Measurements from ENCODE around the gene TMEM132C.

TMEM132C gene

GRCh38 chr12:128694445-128694844 is 427.5 kb downstream of the TMEM132C start:
- Histone ChIP-seq H3K4me1 (ENCODE audit: control insufficient read depth in 5 of 5, insufficient read depth in 5 of 5, low read length in 5 of 5) (no peaks in the 10 kb centered on the region), H3K36me3 (ENCODE audit: control insufficient read depth in 5 of 5, insufficient read depth in 5 of 5, low read length in 5 of 5) (peaks cover 6 to 52% (median 36%) of the 10 kb centered on the region in 5 donors), H3K27ac (ENCODE audit: low read depth, low read length) (no peak overlapping the region), H3K27me3 (ENCODE audit: control insufficient read depth in 5 of 5, insufficient read depth in 4 of 5, low read length in 5 of 5) (no peaks in the 10 kb centered on the region), H3K9ac (ENCODE audit: low read length in 5 of 5) (no peak overlapping the region), H3K9me3 (ENCODE audit: control insufficient read depth in 5 of 5, low read length in 5 of 5) (no peaks in the 10 kb centered on the region), H3K4me3 (ENCODE audit: low read depth in 1 of 5, low read length in 5 of 5) (no peak overlapping the region)

- no peak overlapping the region for H3K4me3 ChIP-seq (ENCODE audit: low read depth in 1 of 5, low read length in 5 of 5)
Measured at GRCh38 chr12:128695697-128696096, 428.7 kb downstream of the TMEM132C start.

GRCh38 chr12:128698301-128698972 is 431.5 kb downstream of the TMEM132C start:
- H3K36me3 ChIP-seq (ENCODE audit: control insufficient read depth in 5 of 5, insufficient read depth in 5 of 5, low read length in 5 of 5) = peaks cover 8 to 54% (median 36%) of the 10 kb centered on the region in 5 donors
- no peak overlapping the region for H3K27ac ChIP-seq (ENCODE audit: low read depth, low read length)
- H3K4me3 ChIP-seq (ENCODE audit: low read depth in 1 of 5, low read length in 5 of 5) = no peak overlapping the region
- H3K9ac ChIP-seq (ENCODE audit: low read length in 5 of 5) = no peak overlapping the region
- H3K9me3 ChIP-seq (ENCODE audit: control insufficient read depth in 5 of 5, low read length in 5 of 5) = no peaks in the 10 kb centered on the region
- H3K4me1 ChIP-seq (ENCODE audit: control insufficient read depth in 5 of 5, insufficient read depth in 5 of 5, low read length in 5 of 5) = no peaks in the 10 kb centered on the region
- no peaks in the 10 kb centered on the region for H3K27me3 ChIP-seq (ENCODE audit: control insufficient read depth in 5 of 5, insufficient read depth in 4 of 5, low read length in 5 of 5)

More at GRCh38 chr12:128695697-128696096, 428.7 kb downstream of the TMEM132C start:
- no peaks in the 10 kb centered on the region for H3K4me1 ChIP-seq (ENCODE audit: control insufficient read depth in 5 of 5, insufficient read depth in 5 of 5, low read length in 5 of 5)
- H3K9ac ChIP-seq (ENCODE audit: low read length in 5 of 5) = no peak overlapping the region
- H3K36me3 ChIP-seq (ENCODE audit: control insufficient read depth in 5 of 5, insufficient read depth in 5 of 5, low read length in 5 of 5) = peaks cover 6 to 56% (median 39%) of the 10 kb centered on the region in 5 donors
- H3K27ac ChIP-seq (ENCODE audit: low read depth, low read length) = no peak overlapping the region
- H3K27me3 ChIP-seq (ENCODE audit: control insufficient read depth in 5 of 5, insufficient read depth in 4 of 5, low read length in 5 of 5) = no peaks in the 10 kb centered on the region
- H3K9me3 ChIP-seq (ENCODE audit: control insufficient read depth in 5 of 5, low read length in 5 of 5) = no peaks in the 10 kb centered on the region

GRCh38 chr12:128699106-128699505 is 432.1 kb downstream of the TMEM132C start:
- Histone ChIP-seq H3K4me1 (ENCODE audit: control insufficient read depth in 5 of 5, insufficient read depth in 5 of 5, low read length in 5 of 5) (no peaks in the 10 kb centered on the region), H3K27me3 (ENCODE audit: control insufficient read depth in 5 of 5, insufficient read depth in 4 of 5, low read length in 5 of 5) (no peaks in the 10 kb centered on the region), H3K36me3 (ENCODE audit: control insufficient read depth in 5 of 5, insufficient read depth in 5 of 5, low read length in 5 of 5) (peaks cover 10 to 55% (median 36%) of the 10 kb centered on the region in 5 donors), H3K4me3 (ENCODE audit: low read depth in 1 of 5, low read length in 5 of 5) (no peak overlapping the region), H3K9ac (ENCODE audit: low read length in 5 of 5) (no peak overlapping the region), H3K27ac (ENCODE audit: low read depth, low read length) (no peak overlapping the region), H3K9me3 (ENCODE audit: control insufficient read depth in 5 of 5, low read length in 5 of 5) (no peaks in the 10 kb centered on the region)

GRCh38 chr12:128702371-128702770 is 435.4 kb downstream of the TMEM132C start:
- H3K4me3 ChIP-seq (ENCODE audit: low read depth in 1 of 5, low read length in 5 of 5) = no peak overlapping the region
- H3K27me3 ChIP-seq (ENCODE audit: control insufficient read depth in 5 of 5, insufficient read depth in 4 of 5, low read length in 5 of 5) = no peaks in the 10 kb centered on the region
- no peak overlapping the region for H3K9ac ChIP-seq (ENCODE audit: low read length in 5 of 5)
- H3K9me3 ChIP-seq (ENCODE audit: control insufficient read depth in 5 of 5, low read length in 5 of 5) = no peaks in the 10 kb centered on the region
- H3K4me1 ChIP-seq (ENCODE audit: control insufficient read depth in 5 of 5, insufficient read depth in 5 of 5, low read length in 5 of 5) = no peaks in the 10 kb centered on the region
- no peak overlapping the region for H3K27ac ChIP-seq (ENCODE audit: low read depth, low read length)
- peaks cover 7 to 54% (median 46%) of the 10 kb centered on the region in 5 donors for H3K36me3 ChIP-seq (ENCODE audit: control insufficient read depth in 5 of 5, insufficient read depth in 5 of 5, low read length in 5 of 5)

GRCh38 chr12:128705140-128705539 is 438.2 kb downstream of the TMEM132C start:
- Histone ChIP-seq H3K36me3 (ENCODE audit: control insufficient read depth in 5 of 5, insufficient read depth in 5 of 5, low read length in 5 of 5) (peaks cover 4 to 30% (median 23%) of the 10 kb centered on the region in 5 donors), H3K27ac (ENCODE audit: low read depth, low read length) (no peak overlapping the region), H3K27me3 (ENCODE audit: control insufficient read depth in 5 of 5, insufficient read depth in 4 of 5, low read length in 5 of 5) (no peaks in the 10 kb centered on the region), H3K4me3 (ENCODE audit: low read depth in 1 of 5, low read length in 5 of 5) (no peak overlapping the region), H3K4me1 (ENCODE audit: control insufficient read depth in 5 of 5, insufficient read depth in 5 of 5, low read length in 5 of 5) (no peaks in the 10 kb centered on the region), H3K9ac (ENCODE audit: low read length in 5 of 5) (no peak overlapping the region), H3K9me3 (ENCODE audit: control insufficient read depth in 5 of 5, low read length in 5 of 5) (no peaks in the 10 kb centered on the region)

GRCh38 chr12:128707488-128707887 is 440.5 kb downstream of the TMEM132C start:
- Histone ChIP-seq H3K4me3 (ENCODE audit: low read depth in 1 of 5, low read length in 5 of 5) (no peak overlapping the region), H3K9me3 (ENCODE audit: control insufficient read depth in 5 of 5, low read length in 5 of 5) (no peaks in the 10 kb centered on the region), H3K27me3 (ENCODE audit: control insufficient read depth in 5 of 5, insufficient read depth in 4 of 5, low read length in 5 of 5) (no peaks in the 10 kb centered on the region), H3K4me1 (ENCODE audit: control insufficient read depth in 5 of 5, insufficient read depth in 5 of 5, low read length in 5 of 5) (no peaks in the 10 kb centered on the region), H3K27ac (ENCODE audit: low read depth, low read length) (no peak overlapping the region), H3K9ac (ENCODE audit: low read length in 5 of 5) (no peak overlapping the region), H3K36me3 (ENCODE audit: control insufficient read depth in 5 of 5, insufficient read depth in 5 of 5, low read length in 5 of 5) (peaks cover 4 to 28% (median 19%) of the 10 kb centered on the region in 5 donors)

GRCh38 chr12:128708789-128709188 is 441.8 kb downstream of the TMEM132C start:
- H3K4me3 ChIP-seq (ENCODE audit: low read depth in 1 of 5, low read length in 5 of 5) = no peak overlapping the region
- no peak overlapping the region for H3K9ac ChIP-seq (ENCODE audit: low read length in 5 of 5)
- no peak overlapping the region for H3K27ac ChIP-seq (ENCODE audit: low read depth, low read length)
- H3K4me1 ChIP-seq (ENCODE audit: control insufficient read depth in 5 of 5, insufficient read depth in 5 of 5, low read length in 5 of 5) = no peaks in the 10 kb centered on the region
- no peaks in the 10 kb centered on the region for H3K27me3 ChIP-seq (ENCODE audit: control insufficient read depth in 5 of 5, insufficient read depth in 4 of 5, low read length in 5 of 5)
- H3K9me3 ChIP-seq (ENCODE audit: control insufficient read depth in 5 of 5, low read length in 5 of 5) = no peaks in the 10 kb centered on the region
- peaks cover 0 to 24% (median 19%) of the 10 kb centered on the region in 5 donors for H3K36me3 ChIP-seq (ENCODE audit: control insufficient read depth in 5 of 5, insufficient read depth in 5 of 5, low read length in 5 of 5)

GRCh38 chr12:128709660-128710059 is 442.7 kb downstream of the TMEM132C start:
- no peaks in the 10 kb centered on the region for H3K9me3 ChIP-seq (ENCODE audit: control insufficient read depth in 5 of 5, low read length in 5 of 5)

GRCh38 chr12:128711486-128711885 is 444.5 kb downstream of the TMEM132C start:
- no peak overlapping the region for H3K4me3 ChIP-seq (ENCODE audit: low read depth in 1 of 5, low read length in 5 of 5)
- H3K4me1 ChIP-seq (ENCODE audit: control insufficient read depth in 5 of 5, insufficient read depth in 5 of 5, low read length in 5 of 5) = no peaks in the 10 kb centered on the region
- H3K9ac ChIP-seq (ENCODE audit: low read length in 5 of 5) = no peak overlapping the region
- H3K27me3 ChIP-seq (ENCODE audit: control insufficient read depth in 5 of 5, insufficient read depth in 4 of 5, low read length in 5 of 5) = no peaks in the 10 kb centered on the region
- H3K36me3 ChIP-seq (ENCODE audit: control insufficient read depth in 5 of 5, insufficient read depth in 5 of 5, low read length in 5 of 5) = no peaks in the 10 kb centered on the region
- no peaks in the 10 kb centered on the region for H3K9me3 ChIP-seq (ENCODE audit: control insufficient read depth in 5 of 5, low read length in 5 of 5)
- no peak overlapping the region for H3K27ac ChIP-seq (ENCODE audit: low read depth, low read length)

More at GRCh38 chr12:128709660-128710059, 442.7 kb downstream of the TMEM132C start:
- Histone ChIP-seq H3K9ac (ENCODE audit: low read length in 5 of 5) (no peak overlapping the region), H3K27me3 (ENCODE audit: control insufficient read depth in 5 of 5, insufficient read depth in 4 of 5, low read length in 5 of 5) (no peaks in the 10 kb centered on the region), H3K4me3 (ENCODE audit: low read depth in 1 of 5, low read length in 5 of 5) (no peak overlapping the region), H3K27ac (ENCODE audit: low read depth, low read length) (no peak overlapping the region), H3K36me3 (ENCODE audit: control insufficient read depth in 5 of 5, insufficient read depth in 5 of 5, low read length in 5 of 5) (peaks cover 0 to 16% (median 13%) of the 10 kb centered on the region in 5 donors), H3K4me1 (ENCODE audit: control insufficient read depth in 5 of 5, insufficient read depth in 5 of 5, low read length in 5 of 5) (no peaks in the 10 kb centered on the region)
